ENCODE results near the gene CA11.

The CA11 gene

GRCh38 chr19:48637948-48638830 lies 7.8 kb downstream of the CA11 start:
- TF ChIP-seq GATA3 (IDR thresholded peaks at IDR 0.05; ENCODE audit: low read depth, low read length) (no peak), GATA2 (IDR thresholded peaks at IDR 0.05; ENCODE audit: low read depth, low read length) (no peak)

DNA sequence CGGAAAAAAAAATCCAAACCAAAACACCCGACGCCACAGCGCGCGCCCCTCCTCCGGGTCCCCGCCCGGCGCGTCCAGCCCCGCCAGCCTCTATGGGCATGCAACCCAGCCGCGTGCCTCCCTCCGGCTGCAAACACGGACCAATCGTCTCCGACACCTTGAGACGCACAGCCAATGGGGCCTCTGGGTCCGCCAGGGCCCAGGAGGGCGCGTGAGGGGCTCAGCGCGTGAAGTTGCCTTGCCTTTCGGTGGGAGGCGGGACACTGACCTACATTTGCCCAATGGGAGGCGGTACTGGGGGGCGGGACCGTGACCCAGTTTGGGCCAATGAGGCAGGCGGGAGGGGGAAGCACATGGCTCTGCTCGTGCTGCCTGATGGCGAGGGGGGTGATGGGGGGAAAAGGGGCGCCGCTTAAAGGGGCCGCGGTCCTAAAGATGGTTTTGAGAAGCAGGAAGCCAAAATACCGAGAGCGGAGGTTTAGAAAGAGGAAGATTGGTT lies 8.5 kb downstream of the CA11 start:
- no peak for TF ChIP-seq GATA2 (IDR thresholded peaks at IDR 0.05; ENCODE audit: low read depth, low read length)
- TF ChIP-seq GATA3 (IDR thresholded peaks at IDR 0.05; ENCODE audit: low read depth, low read length), result no peak

DNA sequence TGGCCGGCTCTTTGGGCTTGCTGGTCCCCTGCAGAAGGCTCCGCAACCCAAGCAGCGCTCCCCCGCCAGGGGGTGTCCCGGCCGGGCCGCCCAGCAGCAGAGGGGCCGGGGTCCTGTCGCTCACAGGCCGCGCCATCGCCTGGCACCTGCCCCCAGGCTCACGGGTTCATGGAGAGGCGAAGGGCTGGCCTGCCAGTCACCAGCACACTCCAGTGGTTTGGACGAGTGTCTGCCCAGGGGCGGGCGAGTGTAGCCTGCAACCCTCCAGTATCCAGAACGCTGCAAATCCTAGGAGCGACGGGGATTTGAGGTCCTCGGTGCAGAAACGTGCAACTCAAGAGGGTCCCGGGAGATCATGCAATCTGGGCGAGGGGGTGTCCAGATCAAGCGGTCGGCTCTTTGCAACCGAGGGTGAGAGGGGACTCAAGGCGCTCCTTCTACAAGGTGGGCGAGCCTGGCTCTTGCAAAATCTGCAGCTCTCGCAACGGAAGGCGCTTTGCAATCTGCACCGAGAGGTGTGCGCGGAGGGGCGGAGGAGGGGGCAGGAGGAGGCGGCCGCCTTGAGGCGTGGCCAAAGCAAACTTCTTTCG lies 9.0 kb downstream of the CA11 start, which contains the start of gene DBP:
DBP (minus strand) TSS at position 521 of the 590 bp plus-strand sequence; CDS start at position 136, 385 bp downstream.
- TF ChIP-seq GATA2 (IDR thresholded peaks at IDR 0.05; ENCODE audit: low read depth, low read length) (no peak), GATA3 (IDR thresholded peaks at IDR 0.05; ENCODE audit: low read depth, low read length) (no peak)

GRCh38 chr19:48635966-48636858 lies 9.8 kb downstream of the CA11 start:
- TF ChIP-seq GATA2 (IDR thresholded peaks at IDR 0.05; ENCODE audit: low read depth, low read length), result no peak
- TF ChIP-seq GATA3 (IDR thresholded peaks at IDR 0.05; ENCODE audit: low read depth, low read length), result no peak

DNA sequence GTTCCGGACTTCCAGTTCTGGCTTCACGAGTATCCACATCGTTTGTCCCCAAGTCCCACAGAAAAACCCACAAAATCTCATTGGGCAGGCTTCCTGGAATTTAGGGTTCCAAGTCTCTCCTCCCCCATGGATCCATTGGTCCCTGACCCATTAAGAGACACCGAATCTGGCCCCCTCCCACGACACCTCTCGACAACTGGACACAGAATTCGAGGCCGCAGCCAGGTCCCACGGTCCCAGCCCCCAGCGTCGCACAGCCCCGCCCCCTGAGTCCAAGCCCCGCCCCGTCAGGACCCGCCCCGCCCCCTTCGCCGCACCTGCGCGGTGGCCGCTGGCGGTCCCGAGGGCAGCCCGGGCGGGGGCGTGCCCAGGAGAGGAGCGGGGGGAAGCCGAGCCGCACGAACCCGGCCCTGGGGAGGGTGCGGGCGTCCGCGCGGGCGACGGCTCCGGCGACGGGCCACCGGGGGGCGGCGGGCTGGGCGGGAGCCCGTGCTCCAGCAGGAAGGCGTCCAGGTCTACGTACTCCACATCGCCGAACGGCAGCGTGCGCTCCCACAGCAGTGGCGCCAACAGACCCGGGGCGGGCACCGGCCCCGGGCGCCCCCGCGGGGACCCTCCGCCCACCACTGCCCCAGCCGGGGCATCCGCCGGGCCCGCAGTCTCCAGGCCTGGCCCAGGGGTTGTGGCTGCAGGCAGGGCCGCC lies 10.6 kb downstream of the CA11 start:
- TF ChIP-seq GATA3 (IDR thresholded peaks at IDR 0.05; ENCODE audit: low read depth, low read length), result no peak
- no peak for TF ChIP-seq GATA2 (IDR thresholded peaks at IDR 0.05; ENCODE audit: low read depth, low read length)

GRCh38 chr19:48634424-48635262 lies 11.3 kb downstream of the CA11 start:
- TF ChIP-seq GATA2 (IDR thresholded peaks at IDR 0.05; ENCODE audit: low read depth, low read length) (no peak), GATA3 (IDR thresholded peaks at IDR 0.05; ENCODE audit: low read depth, low read length) (no peak)

DNA sequence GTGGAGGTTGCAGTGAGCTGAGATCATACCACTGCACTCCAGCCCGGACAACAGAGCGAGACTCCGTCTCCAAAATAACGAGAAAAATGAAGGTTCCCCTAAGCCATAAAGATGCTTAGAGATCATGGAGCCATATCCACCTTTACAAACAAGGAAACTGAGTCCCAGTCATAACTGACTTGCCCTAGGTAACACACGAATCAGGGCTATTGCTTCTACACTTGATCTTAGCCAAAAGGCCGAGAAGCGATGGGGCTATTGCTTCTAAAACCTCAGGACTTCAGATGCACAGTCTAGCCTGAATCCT lies 12.0 kb downstream of the CA11 start:
- TF ChIP-seq GATA2 (IDR thresholded peaks at IDR 0.05; ENCODE audit: low read depth, low read length), result no peak
- no peak for TF ChIP-seq GATA3 (IDR thresholded peaks at IDR 0.05; ENCODE audit: low read depth, low read length)

DNA sequence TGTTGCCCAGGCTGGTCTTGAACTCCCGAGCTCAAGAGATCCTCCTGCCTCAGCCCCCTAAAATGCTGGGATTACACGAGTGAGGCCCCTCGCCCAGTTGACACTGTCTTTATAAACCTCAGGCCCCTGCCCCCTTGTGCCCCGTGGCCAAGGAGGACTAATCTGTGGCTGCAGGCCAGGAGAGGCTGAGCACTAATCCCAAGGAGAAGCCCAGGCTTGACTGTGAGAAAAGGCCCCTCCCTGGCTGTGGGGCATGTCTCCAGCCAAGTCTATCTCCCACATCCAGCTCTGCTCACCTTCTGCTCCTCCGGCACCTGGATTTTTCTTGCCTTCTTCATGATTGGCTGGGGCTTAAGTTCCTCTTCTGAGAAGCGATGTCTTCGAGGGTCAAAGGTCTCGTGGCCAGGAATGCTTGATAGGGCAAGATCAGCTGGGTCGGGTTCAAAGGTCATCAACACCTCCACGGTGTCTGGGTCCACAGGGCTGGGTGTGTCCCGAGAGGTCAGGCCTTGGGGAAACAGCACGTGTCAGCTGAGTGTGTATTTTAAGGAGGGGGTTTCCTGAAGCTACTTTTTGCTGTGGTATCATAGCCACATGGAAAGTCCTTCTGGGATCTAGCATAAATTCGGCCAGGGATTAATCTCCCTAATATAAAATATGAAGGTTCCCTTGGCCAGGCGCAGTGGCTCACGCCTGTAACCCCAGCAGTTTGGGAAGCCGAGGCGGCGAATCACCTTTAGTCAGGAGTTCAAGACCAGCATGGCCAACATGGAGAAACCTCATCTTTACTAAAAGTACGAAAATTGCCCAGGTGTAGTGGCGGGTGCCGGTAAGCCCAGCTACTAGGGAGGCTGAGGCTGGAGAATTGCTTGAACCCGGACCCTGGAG lies 12.6 kb downstream of the CA11 start:
- no peak for TF ChIP-seq GATA3 (IDR thresholded peaks at IDR 0.05; ENCODE audit: low read depth, low read length)
- no peak for TF ChIP-seq GATA2 (IDR thresholded peaks at IDR 0.05; ENCODE audit: low read depth, low read length)

DNA sequence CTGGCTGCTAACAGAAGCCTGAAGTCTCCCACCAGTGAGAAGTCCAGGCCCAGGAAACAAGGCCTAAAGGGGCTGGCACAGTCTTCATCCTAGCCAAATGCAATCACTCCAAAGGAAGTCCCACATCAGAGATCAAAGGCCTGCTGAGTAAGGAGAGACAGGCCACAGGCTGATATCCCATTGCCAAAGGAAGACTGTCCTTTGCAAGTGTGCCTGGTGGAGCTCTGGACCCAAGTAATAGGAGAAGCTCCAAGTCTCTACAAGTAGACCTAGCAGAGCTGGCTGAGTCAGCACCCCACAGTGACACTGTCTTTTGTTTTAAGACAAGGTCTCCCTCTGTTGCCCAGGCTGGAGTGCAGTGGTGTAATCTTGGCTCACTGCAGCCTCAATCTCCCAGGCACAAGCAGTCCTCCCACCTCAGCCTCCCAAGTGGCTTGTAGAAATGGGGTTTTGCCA lies 13.3 kb downstream of the CA11 start:
- TF ChIP-seq GATA2 (IDR thresholded peaks at IDR 0.05; ENCODE audit: low read depth, low read length) (no peak), GATA3 (IDR thresholded peaks at IDR 0.05; ENCODE audit: low read depth, low read length) (no peak)

DNA sequence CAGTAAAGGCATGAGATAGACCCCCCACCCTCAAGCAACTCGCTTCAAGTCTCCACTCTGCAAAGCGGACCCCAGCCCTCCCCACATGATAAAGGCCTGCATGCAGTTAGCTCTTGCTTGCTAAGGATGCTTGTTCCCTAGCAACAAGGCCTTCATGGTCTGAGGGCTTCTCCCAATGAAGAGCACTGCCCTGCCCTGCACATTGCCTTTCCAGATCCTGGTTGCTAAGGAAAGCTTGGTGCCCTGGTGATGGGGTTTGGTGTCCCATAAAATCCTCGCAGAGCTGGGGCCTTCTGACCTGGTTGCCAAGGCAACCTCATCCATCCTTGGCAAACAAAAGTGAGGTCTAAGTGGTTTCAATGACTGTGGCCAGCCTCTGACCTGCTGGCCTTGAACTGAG lies 14.8 kb downstream of the CA11 start:
- TF ChIP-seq GATA2 (IDR thresholded peaks at IDR 0.05; ENCODE audit: low read depth, low read length), result no peak
- no peak for TF ChIP-seq GATA3 (IDR thresholded peaks at IDR 0.05; ENCODE audit: low read depth, low read length)

DNA sequence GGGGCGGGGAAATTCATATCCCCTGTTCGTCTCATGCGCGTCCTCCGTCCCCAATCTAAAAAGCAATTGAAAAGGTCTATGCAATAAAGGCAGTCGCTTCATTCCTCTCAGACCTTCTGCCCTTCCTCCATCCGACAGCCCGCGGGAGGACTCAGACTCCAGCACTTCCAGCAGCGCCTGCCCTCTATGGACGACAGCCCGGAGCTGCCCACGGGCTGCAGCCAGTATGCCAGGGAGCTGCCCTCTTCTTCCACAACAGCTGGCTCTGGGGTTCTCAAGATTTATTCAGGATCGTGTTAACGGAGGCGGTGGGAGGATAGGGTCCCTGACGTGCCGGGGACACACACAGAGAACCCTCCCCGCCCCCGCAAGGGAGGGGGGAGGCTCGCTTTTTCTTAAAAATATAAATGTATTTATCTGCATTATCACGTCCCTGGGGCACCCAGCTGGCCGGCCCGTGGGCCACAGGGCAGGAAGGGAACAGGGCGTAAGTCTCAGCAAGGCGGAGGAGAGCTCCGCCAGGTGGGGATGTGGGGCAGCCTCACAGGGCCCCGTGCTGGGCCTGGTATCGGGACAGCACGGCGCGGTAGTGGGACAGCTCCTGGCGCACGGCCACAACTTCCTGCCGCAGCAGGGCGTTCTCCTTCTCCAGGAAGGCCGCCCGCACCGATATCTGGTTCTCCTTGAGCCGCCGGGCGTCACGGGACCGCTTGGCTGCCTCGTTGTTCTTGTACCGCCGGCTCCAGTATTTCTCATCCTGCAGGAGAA lies 15.5 kb downstream of the CA11 start:
- TF ChIP-seq GATA2 (IDR thresholded peaks at IDR 0.05; ENCODE audit: low read depth, low read length) (no peak), GATA3 (IDR thresholded peaks at IDR 0.05; ENCODE audit: low read depth, low read length) (no peak)

Data from SH-SY5Y (cell line).